ENCODE measurements around the gene GMDS.
"Not testable (repeated sequence)": the region's sequence is repeated elsewhere in the genome, so short reads cannot be mapped to it uniquely, and the experiment has no call there.

Gene GMDS

DNA sequence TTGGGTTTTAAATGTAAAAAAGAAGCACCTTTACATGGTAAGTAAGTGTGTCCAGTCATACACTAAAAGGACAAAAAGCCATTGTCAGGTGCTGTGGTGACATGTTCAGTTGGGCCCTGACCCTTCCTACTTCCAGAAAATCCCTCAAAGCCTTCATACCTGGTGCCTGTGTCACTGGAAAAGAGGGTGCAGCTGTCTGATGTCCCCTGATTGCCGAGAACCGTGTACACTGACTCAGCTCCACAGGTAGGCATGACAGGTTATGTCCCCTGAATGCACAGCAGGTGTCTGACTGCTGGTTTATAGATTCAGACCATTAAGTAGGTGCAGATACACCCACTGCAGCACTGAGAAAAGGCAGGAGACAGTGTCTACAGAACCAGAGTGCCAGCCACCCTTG, 536.6 kb downstream of the GMDS start:
- DNase-seq (ENCODE audit: low read depth): no peak

DNA sequence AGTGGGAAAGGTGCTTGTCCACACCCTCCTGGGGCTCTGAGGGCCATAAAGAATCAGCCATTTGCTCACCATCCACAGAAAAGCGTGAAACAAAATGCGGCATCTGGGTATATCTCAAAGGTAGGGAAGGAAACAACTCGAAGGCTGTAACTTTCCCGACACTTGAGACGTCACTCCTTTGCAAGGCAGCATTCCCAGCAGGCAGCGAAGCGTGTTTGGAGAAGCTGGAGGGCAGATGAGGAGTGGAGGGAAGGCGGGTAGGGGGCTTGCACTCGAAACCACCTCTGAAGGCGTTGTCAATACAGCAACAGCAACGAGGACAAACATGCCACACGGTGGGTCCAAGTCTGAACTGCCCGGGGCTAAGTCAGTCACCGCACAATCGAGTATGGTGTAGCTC, 537.3 kb downstream of the GMDS start:
- no peak for DNase-seq (ENCODE audit: low read depth)

DNA sequence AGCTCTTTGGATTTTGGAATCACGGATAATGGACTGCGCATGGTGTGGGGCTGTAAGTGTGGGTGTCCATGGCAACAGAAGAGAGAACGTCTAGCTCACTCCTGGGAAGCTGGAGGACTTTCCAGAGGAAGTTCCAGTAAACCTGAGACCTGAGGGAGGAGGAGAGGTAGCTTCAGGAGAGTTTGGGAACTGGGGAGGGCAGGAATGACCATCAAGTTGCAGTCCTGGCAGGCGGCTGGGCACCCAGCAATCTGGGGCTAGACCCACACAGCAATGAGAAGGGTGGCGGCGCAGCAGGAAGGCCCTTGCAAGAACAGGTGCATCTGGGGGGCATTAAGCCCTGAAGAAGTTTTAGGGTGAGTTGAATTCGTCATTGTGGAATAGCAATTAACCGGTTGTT, 539.8 kb downstream of the GMDS start:
- DNase-seq (ENCODE audit: low read depth): no peak

- DNase-seq (ENCODE audit: low read depth): no peak
These were observed 540.2 kb downstream of the GMDS start for GRCh38 chr6:1705183-1705582.

DNA sequence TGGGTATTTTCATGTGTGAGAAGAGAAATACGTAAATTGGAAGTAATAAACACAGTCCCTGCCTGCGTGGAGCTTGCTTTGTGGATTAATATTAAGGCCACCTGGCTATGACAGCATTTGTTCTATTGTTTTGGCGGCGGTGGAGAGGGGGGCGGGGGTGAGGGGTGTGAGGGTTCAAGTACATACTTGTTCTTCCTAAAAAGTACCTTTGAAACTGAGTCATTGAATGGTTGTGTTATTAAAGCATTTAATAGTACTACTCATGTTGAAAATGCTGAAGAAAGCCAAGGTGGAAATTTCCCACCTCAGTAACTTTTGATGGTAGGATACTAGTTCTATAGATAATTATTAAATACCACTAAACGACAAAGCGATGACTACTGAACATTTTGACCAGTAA, 540.7 kb downstream of the GMDS start:
- no peak for DNase-seq (ENCODE audit: low read depth)

- DNase-seq (ENCODE audit: low read depth): no peak
These were observed 541.5 kb downstream of the GMDS start for GRCh38 chr6:1703923-1704322.

- DNase-seq (ENCODE audit: low read depth): no peak
These were observed 542.1 kb downstream of the GMDS start for GRCh38 chr6:1703091-1703855.

DNA sequence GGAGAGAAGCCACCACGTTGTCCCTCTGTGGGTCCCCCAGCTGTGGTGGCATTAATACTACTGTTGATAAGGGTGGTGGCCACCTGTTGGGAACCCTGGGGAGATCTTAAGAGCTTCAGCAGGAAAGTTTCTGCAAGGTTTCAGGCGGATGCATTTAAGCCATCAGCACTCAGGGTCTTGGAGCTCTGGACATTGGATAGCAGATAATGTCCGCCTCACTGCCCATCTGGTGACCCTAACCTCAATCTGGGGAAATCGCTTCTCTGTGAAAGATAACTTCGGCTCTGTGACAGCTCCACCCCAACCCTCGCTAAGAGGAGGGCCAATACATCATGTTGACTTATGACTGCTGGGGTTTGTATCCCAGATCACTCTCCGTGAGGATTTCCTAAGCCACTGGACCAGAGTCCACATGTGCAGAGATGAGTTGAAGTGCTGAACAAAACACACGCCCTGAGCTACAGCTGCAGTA, 542.8 kb downstream of the GMDS start:
- DNase-seq (ENCODE audit: low read depth): no peak

DNA sequence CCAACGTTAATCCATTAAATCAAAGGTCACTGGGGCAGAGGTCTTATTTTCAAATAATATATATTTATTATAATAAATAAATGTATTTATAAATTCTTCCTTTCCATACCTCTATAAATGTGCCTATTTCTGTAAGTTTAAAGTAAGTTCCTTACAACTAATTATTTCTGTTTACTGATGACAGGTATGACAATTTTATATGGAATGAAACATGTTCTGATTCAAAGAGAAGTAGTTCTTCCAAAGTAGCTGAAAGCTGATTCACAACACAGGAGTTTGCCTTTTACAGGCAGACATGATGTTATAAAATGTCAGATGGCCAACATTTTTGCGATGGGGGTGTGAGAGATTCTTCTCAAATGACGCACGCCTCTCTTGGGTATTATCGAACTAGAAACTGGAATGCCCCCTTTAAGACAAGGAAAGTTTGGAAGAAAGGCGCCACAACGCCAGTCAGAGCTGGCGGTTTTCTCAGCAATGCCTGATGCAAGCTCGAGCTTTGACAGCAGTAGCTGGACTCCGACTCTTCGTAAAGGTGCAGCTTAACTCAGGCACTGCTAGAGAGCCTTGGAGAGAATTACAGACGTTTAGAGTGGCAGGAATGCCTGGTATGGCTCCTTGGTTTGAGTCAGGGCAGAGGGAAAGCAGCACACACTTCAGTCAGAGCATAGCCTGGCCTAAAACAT, 543.6 kb downstream of the GMDS start:
- no peak for DNase-seq (ENCODE audit: low read depth)

DNA sequence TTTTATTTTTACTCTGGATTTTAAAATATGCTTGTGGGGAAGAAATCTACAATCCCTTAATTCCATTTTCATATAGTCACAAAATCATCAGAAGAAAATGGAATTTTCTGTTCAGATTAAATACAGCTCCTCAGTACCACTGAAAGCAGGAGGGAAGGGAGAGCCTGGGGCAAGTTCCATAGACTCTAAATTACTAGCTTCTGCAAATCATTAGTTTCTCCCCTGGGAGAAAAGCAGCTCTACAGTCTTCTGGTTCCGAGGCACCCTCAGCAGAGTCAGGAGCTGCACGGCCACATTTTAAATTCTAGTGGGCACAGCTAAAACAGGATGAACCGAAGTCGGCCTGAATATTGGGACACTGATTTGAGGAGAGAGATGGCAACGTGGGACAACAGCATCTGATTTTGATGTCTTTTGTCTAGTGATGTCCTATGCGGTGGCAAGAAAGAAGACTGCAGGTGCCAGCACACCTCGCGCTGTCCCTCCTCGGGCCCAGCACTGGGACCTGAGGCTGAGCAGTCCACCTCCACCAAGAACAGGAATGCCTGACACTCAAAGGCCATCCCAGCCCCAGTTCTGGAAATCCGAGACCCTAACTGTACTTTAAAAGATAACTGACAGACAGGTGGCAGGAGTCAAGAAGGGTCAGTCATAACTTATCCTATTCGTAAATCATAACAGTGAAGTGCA, 545.0 kb downstream of the GMDS start:
- no peak for DNase-seq (ENCODE audit: low read depth)

DNA sequence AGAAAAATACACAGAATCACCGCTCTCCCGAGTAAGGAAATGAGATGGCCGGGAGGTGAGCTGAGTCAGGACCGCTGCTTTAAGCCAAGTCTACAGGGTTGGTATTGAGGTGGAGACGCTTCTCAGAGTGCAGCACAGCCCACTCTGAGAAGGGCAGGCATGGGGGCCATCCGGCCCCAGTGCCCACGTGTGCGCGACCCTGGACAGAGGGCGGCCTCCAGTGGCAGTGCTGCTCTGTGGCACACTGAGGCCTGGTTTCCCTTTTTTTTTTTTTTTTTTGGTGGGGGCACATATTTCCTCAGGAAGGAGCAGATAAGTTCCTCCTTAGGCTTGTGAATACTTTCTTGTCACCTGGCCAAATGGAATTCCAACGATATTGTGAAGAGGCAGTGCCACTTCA, 546.9 kb downstream of the GMDS start:
- no peak for DNase-seq (ENCODE audit: low read depth)

- no peak for DNase-seq (ENCODE audit: low read depth)
These were observed 547.6 kb downstream of the GMDS start for GRCh38 chr6:1697688-1698351.

- DNase-seq (ENCODE audit: low read depth): no peak
These were observed 548.9 kb downstream of the GMDS start for GRCh38 chr6:1696463-1696850.

DNA sequence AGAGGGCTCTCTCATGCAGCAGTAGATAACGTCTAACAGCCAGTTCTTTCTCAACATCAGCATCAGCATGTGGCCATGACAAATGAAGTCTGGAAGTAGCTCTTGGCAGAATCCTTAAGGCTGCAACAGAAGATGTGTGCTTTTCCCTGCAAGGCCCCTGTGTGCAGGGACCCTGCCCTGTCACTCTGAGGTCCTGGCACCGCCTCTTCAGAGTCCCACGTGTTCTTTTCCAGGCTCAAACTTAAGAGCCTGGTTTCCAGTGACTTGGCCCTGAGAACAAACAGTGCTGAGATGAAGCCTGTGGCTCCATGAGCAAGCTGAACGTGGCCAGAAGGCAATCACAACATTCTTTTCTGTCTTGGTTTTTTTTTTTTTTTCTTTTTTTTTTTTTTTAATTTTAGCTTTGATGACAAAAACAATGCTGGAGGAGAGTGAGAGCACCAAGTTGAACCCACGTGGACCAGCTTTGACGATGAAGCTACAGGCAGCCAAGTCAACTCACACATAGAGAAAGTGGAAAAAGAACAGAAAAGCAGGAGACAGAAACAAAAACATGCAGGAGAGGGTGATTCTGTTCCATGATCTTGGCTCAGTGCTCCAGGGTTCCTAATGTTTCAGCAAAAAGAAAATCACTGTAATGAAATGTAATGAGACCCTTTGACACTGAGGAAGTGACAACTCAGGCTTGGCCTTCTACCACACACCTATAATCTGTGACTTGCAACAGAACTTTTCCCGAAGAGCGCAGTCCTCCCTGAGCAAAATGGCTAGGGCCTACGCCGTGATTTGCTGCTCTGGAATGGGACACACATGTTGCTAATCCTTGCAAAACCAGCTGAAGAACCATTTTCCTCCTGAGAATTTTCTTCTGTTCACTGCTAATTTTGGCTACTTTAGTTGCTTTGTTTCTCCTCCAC, 549.6 kb downstream of the GMDS start:
- DNase-seq (ENCODE audit: low read depth): no peak

- not testable (repeated sequence) for DNase-seq (ENCODE audit: low read depth)
These were observed 553.6 kb downstream of the GMDS start for GRCh38 chr6:1691828-1692227.

DNA sequence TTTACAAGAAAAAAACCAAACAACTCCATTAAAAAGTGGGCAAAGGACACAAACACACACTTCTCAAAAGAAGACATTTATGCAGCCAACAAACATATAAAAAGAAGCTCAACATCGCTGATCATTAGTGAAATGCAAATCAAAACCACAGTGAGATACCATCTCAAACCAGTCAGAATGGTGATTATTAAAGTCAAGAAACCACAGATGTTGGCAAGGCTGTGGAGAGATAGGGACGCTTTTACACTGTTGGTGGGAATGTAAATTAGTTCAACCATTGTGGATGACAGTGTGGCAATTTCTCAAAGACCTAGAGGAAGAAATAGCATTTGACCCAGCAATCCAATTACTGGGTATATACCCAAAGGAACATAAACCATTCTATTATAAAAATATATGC, 554.7 kb downstream of the GMDS start:
- not testable (repeated sequence) for DNase-seq (ENCODE audit: low read depth)

GRCh38 chr6:1689141-1689540, 556.3 kb downstream of the GMDS start:
- no peak for DNase-seq (ENCODE audit: low read depth)

- no peak for DNase-seq (ENCODE audit: low read depth)
These were observed 557.0 kb downstream of the GMDS start for GRCh38 chr6:1688396-1688795.

GRCh38 chr6:1687402-1687801, 558.0 kb downstream of the GMDS start:
- no peak for DNase-seq (ENCODE audit: low read depth)

GRCh38 chr6:1686117-1687098, 559.0 kb downstream of the GMDS start:
- no peak for DNase-seq (ENCODE audit: low read depth)
